Suppressor macrophage treated with lipopolysaccharide for 1 hour (primary cell): ENCODE results near the gene ZPR1.
"Not testable (repeated sequence)": the region's sequence is repeated elsewhere in the genome, so short reads cannot be mapped to it uniquely, and the experiment has no call there.

ENCODE experiments used
- DNase-seq, 3 donors: peaks; one replicate each; pipeline ENCODE4 v3.0.0-alpha.2; 2020 to 2022

ZPR1 gene

DNA sequence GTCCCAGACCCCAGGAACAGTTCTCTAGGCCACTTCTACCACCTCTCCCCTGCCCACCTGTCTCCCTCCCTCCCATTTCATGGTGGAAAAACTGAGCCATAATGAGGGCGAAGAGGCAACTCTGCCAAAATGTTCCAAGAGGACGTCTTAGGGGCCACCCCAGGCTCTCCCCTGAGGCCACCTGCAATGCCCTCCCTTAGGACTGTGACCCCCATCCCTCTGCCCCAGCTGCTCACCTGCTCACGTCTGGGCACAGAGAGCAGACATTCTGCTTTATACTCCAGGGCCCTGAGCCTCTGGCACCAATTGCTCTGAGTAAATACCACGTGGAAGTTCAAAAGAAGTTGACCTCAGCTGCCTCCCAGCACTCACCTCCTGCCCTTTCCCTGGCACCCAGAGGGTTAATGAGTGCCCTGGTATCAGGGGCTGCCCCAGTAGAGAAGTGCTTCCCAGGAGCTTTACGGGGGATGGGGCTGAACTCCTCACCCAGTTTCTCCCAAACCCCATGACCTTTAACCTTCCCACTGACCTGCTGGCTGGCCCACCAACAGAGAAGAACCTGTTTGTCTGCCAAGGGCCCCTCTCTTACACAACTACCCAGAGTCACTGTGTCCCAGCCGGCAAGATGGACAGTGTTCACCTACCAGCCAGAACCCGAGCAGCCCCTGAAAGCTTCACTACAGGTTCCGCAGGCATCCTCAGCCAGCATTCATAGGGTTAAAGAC lies 4.5 kb upstream of the ZPR1 start:
- no peak for DNase-seq

DNA sequence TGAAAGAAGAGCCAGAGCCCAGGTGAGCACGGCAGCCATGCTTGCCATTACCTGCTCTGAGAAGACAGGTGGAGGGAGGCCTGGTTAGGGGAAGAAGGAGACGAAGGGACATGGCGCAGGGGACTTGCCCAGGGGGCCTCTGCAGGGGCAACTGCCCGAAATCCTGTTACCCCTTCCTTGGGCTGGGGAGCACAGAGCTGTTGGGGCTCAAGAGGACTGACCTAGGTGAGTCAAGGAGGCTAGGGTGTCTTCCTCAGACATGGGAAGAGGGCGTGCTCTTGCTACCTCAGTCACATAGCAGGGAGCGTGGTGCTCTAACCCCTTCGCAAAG lies 4.0 kb upstream of the ZPR1 start, which contains the start of gene APOA5:
TSS of gene APOA5 (minus strand) at position 67 of the 331 bp plus-strand sequence. CDS start at position 48, 19 bp downstream.
- no peak for DNase-seq

- DNase-seq: peak; percentile 72 to 85 (median 78)
Measured at GRCh38 chr11:116791002-116791812, 3.4 kb upstream of the ZPR1 start.

- DNase-seq: no peak
Measured at GRCh38 chr11:116790167-116791001, 2.6 kb upstream of the ZPR1 start.

DNA sequence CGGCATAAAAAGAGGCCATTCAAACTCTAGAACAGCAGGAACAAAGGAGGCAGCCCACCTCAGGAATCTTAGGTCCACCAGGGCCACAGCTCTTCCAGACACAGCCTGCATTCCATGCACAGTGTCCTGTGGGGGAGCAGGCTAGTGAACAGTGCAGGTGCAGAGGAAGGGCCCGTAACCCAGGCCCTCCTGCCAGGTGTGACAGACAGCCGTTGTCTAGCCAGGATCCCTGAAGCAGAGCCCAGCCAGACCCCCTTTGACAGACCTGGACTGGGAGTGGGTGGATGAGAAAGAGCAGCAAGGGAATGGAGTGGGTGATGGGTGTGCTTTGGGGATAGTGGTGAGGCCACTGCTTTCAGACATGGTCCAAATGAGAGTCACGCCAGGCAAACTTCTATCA lies 1.2 kb upstream of the ZPR1 start:
- DNase-seq: no peak

DNA sequence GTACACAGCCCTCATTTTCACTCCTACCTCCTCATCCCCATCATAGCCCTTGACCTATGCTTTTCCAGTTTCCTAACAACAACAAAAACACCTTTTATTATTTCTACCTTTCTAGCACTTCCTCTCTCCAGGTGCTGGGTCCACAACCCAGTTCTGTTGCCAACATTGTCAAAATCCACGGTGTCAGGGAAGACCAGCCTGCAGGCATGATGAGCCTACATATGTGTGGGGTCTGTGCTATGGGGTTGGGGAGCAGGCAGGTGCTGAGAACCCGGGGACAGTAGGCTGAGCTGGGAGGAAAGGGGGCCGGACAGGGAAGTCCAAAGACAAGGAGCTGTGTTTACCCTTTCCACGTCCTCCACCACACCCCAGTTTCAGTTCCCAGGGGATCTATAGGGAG lies 711 bp upstream of the ZPR1 start:
- DNase-seq: no peak

- peak; percentile 33 to 40 (median 34) for DNase-seq
Measured at GRCh38 chr11:116787436-116787785, 412 bp downstream of the ZPR1 start.

DNA sequence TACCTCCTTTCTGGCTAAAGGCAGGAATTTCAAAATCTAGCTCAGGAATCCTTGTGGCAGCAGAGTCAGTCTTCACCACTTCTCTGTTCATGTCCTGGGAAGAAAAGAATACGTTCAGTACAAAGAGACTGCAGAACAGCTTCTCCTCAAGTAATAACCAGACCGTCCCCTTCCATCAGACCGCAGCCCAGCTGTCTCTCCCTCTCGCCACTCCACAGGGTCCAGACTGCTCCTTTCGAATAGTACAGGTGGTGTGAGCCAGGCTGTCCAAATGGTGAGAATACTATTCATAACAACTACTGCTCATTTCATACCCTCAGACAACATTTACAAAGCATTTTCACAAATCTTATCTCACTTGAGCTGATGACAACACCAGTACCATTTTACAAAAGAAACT lies 857 bp downstream of the ZPR1 start:
- no peak for DNase-seq

GRCh38 chr11:116786326-116786725 lies 1.5 kb downstream of the ZPR1 start:
- peak in 2 of 3 donors; percentile 51 to 53 for DNase-seq

- DNase-seq: peak in 1 of 3 donors; percentile 12
Measured at GRCh38 chr11:116782728-116783127, 5.1 kb downstream of the ZPR1 start.

GRCh38 chr11:116778556-116778955 lies 9.3 kb downstream of the ZPR1 start:
- DNase-seq: no peak

DNA sequence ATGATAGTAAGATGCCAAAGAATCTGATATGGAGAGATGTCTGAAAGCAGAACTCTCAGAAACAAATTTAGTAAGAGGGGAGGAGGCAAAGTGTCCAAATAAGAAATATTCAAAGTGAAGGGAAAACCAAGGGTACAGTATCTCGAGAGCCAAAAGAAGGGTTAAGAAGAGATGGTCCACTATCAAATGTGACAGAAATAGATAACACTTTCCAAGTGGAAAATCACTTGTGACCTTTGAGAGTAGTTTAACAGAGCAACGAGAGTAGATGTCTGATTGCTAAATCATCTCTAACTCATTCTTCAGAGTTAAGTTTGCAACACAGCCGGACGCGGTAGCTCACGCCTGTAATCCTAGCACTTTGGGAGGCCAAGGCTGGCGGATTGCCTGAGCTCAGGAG lies 10.8 kb downstream of the ZPR1 start:
- no peak for DNase-seq

GRCh38 chr11:116776522-116776984 lies 11.3 kb downstream of the ZPR1 start:
- DNase-seq: no peak

GRCh38 chr11:116775975-116776374 lies 11.8 kb downstream of the ZPR1 start:
- no peak for DNase-seq

- DNase-seq: no peak
Measured at GRCh38 chr11:116774661-116775060, 13.2 kb downstream of the ZPR1 start.

GRCh38 chr11:116773203-116774097 lies 14.4 kb downstream of the ZPR1 start:
- peak; percentile 43 to 69 (median 68) for DNase-seq

DNA sequence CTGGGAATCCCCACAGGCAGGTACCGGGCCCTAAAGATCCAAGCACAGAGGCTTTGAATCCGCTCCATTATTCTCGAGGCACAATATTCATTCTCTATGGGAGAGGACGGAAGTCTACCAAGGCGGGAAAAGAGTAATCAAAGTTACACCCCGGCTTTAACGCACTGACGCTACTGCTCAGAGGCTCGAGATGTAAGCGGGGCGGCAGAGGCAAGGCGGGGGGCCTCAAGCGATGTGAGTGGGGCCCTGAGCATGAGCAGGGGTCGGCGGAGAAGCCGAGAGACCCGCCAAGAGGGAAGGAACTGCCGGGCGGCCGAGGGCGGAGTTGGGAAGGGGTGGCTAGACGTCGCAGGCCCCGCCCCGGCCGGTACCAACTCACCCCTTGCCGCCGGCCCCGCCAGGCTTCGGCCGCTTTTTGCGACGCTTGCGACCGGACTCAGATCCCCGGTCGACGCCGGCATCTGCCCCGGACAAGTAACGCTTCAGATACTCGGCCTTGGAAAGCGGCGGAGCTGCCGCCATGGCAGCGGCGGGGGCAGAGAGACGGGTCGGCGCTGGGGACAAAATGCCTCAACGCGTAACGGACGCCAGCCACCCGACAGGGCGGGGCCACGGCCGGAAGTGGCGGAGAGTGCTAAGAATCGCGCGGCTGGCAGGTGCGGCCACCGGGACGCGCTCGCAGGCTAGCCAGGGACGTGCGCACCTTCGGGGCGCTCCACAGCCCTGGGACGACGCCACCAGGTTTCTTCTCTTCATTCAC lies 15.2 kb downstream of the ZPR1 start, which contains the start of gene BUD13:
TSS of gene BUD13 (minus strand) at position 545 of the 760 bp plus-strand sequence. CDS start at position 522, 23 bp downstream.
- peak; percentile 86 to 95 (median 91) for DNase-seq

GRCh38 chr11:116771935-116772334 lies 15.9 kb downstream of the ZPR1 start:
- no peak for DNase-seq

GRCh38 chr11:116762132-116762531 lies 25.7 kb downstream of the ZPR1 start:
- no peak for DNase-seq

- DNase-seq: not testable (repeated sequence)
Measured at GRCh38 chr11:116756044-116756443, 31.8 kb downstream of the ZPR1 start.

GRCh38 chr11:116750070-116750718 lies 37.6 kb downstream of the ZPR1 start:
- peak in 2 of 3 donors; percentile 25 to 27 for DNase-seq
